HL-60/S4 treated with retinoic acid at 250 ng/mL for 4 days and 3 days (cell line): Measurements from ENCODE around the gene SLC37A3.

Source experiments
- in situ Hi-C: fragments of 300-500 bp; cut with MboI; formaldehyde crosslinking; loops from 2 replicates; pipeline ENCODE4 v1.7.0; 2022; ENCODE audit warnings: low sequenced_read_pairs

The SLC37A3 gene

DNA sequence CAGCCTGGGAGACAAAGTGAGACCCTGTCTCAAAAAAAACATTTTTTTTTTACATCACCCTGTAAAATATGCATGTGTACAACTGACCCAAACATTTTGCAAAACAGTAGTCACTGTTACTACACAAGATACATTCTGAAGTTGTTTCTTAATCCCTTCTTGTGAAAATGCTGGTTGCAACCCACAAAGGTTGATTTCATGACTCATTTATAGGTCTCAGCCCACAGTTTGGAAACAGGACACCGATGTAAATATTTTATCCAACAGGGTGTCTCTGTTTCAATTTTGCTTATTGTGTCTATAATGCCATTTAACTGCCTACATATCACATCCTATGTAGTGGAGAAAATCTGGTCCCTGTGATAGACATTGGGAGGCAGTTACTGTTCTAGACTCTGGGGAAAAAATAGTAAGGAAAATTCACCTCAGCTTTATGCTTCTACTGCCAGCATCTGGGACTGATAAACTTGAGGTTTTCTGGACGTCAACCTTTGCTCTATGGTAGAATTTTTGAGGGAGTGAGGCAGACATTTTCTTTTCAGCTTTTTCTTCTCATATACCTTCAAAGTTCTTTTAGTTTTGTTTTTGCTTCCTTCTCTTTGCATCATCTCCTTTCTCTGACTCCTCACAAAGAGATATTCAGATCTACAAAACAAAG lies 4.0 kb upstream of the SLC37A3 start:
- in situ Hi-C loops: no loop called here

DNA sequence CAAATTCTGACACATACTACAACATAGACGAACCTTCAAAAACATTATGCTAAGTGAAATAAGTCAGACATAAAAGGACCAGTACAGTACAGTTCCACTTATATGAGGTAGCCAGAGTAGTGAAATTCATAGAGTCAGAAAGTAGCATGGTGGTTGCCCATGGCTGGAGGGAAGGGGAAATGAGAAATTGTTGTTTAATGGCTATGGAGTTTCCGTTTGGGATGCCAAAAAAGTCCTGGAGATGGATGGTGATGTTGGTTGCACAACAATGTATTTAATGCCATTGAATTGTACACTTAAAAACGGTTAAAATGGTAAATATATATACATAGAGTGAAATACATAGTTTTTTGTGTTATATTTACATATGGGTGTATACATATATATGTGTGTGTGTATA lies 2.1 kb upstream of the SLC37A3 start:
- in situ Hi-C loops: no loop called here

DNA sequence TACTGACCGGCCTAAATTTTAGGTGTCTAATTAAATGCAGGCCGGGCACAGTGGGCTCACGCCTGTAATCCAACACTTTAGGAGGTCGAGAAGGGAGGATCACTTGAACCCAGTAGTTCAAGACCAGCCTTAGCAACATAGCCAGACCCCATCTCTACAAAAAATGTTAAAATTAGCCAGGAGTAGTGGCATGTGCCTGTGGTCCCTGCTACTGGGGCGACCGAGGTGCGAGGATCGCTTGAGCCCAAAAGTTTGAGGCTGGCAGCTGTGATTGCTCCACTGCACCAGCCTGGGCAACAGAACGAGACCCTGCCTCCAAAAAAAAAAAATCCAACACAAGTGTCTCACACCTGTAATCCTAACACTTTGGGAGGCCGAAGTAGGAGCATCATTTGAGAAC lies 491 bp upstream of the SLC37A3 start:
- in situ Hi-C loops: no loop called here

DNA sequence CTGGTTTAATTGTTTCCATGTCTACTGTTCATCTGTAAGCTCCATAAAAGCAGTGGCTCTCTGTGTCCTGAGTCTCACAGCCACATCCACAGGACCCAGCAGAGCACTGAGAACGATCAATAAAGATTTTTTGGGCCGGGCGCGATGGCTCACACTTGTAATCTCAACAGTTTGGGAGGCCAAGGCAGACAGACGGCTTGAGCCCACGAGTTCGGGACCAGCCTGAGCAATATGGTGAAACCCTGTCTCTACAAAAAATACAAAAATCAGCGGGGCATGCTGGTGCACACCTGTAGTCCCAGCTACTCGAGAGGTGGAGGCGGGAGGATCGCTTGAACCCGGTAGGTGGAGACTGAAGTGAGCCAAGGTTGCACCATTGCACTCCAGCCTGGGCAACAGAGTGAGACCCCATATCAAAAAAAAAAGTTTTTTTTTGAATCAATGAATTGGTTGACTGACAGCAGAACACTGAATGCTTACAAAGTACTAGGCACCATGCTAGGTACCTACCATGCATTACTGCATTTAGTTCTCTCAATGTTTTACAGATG lies 4.5 kb downstream of the SLC37A3 start:
- in situ Hi-C loops: no loop called here

DNA sequence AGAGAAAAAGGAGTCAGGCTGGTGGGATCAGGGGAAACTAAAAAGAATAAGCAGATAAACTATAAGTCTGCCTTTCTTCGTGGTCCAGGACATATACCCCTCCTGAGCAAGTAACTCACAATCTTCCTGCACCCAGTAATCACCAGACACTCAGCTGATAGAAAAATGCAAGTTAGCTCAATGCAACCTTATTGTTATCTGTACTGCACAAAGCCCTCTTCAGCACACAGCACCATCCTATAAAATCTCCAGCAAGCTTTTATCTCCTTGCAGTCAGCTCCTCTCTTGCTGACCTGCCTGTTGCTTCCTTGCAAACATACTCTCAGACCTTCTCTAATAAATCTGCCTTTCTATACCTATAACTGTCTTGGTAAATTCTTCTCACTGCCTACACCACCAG lies 6.7 kb downstream of the SLC37A3 start:
- in situ Hi-C loops: no loop called here

DNA sequence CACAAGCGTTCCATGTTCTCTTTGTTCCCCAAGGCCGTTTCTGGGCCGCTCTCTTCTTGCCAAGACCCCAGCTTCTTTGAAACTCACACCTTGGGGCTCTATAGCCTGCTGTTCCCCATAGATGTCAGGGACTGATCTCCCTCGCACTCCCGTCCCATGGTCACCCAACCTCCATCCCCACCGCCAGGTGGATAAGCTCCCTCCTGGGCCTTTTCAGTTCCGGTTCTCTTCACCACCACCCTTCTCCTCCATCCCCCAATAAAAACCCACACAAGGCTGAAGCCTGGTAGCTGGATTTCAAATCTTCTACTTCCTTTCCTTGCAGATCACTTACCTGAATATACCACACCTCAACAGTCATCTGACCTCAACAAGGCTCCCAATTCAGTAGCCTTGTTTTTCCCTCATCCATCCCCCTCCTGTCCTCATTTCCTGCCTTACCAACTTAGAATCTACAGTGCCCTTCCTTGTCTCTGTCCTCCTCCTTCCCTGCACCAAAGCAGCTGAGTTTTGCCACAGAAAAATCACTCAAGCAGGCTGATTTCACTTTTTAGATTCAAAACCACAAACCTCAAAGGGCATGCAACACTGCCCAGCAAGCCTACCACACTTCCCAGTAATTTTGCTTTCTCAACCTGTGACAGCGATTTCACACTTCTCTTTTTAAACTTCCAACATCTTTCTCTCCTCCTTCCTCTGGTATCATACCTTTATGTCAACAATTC lies 7.7 kb downstream of the SLC37A3 start:
- in situ Hi-C loops: no loop called here

DNA sequence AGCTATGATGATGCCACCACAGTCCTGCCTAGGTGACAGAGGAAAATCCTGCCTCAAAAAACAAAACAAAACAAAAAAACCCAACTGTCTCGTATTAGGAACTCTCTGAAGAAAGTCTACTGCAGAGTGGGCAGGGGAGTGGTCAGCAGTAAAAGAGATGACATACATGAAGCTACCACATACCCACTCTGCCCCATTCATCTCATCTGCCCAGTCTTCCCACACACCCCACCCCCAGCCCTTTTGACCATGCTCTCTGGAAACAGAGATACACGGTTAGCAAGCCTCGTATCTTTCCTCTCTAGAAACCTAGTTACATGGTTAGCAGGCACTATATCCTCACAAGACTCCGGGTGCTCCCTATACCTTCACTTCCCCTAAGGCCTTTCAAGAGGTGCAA lies 8.3 kb downstream of the SLC37A3 start:
- in situ Hi-C loops: no loop called here

DNA sequence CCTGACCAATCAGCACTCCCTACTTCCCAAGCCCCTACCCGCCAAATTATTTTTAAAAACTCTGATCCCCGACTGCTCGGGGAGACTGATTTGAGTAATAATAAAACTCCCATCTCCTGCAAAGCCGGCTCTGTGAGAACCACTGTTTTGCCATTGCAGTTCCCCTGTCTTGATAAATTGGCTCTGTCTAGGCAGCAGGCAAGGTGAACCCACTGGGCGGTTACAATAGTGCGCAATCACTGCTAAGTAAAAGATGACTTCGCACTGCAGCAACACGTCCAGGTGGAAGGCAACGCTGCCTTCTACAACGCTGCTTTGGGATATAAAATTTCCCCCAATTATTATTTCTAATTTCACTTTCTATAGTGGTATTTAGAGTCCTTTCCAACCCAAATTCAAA lies 8.9 kb downstream of the SLC37A3 start:
- in situ Hi-C loops: no loop called here

DNA sequence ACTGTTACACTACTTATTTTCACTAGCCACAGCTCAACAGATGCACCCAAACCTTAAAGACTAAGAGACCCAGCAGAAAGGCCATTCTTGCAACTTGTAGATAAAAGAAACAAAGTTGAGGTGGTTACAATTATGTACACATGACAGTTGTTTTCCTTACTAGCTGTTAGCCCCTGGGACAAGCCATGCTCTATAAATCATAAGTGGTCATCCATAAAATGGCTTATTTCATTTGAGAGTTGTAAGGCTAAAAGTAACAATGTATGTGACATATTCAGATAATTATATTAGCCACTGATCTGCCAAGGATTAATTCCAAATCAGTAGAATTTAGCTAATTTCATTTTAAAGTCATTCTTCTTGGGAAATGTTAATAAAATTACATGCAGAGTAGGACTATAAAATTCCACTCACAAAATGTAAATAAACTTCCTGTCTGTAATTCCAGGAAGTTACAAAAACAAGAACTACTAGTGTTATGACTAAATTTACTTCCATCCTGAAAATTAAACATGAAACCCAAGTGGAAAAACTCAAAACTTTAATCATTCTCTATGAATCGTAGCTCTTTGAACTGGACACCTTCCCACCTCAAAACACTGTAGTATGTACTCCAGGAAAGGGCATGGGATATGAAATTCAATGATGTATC lies 13.3 kb downstream of the SLC37A3 start:
- in situ Hi-C loops: no loop called here

DNA sequence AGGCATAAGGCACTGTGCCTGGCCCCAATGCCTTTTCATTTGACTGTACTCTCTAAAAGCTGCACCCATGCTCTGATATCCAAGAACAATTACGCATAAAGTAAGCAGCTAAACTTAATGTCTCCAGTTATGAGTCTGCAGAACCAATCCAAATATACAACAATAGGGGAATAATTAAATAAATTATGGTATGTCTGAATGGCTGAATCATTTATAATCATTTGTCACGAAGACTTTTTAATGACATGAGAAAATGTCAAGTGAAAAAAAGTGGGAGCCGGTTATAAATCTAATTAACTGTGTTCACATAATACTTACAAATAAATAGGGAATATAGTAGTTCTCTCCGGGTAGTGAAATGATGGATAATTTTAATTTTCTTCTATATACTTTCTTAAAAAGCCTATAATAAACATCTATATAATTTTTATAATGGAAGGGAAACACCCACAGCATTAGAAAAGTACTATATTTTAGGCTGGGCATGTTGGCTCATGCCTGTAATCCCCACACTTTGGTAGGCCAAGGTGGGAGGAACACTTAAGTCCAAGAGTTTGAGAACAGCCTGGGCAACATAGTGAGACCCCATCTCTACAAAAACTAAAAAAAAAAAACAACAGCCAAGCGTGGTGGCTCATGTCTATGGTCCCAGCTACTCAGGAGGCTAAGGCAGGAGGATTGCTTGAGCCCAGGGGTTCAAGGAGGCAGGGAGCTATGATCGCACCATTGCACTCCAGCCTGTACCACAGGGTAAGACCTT lies 14.2 kb downstream of the SLC37A3 start:
- in situ Hi-C loops: no loop called here

DNA sequence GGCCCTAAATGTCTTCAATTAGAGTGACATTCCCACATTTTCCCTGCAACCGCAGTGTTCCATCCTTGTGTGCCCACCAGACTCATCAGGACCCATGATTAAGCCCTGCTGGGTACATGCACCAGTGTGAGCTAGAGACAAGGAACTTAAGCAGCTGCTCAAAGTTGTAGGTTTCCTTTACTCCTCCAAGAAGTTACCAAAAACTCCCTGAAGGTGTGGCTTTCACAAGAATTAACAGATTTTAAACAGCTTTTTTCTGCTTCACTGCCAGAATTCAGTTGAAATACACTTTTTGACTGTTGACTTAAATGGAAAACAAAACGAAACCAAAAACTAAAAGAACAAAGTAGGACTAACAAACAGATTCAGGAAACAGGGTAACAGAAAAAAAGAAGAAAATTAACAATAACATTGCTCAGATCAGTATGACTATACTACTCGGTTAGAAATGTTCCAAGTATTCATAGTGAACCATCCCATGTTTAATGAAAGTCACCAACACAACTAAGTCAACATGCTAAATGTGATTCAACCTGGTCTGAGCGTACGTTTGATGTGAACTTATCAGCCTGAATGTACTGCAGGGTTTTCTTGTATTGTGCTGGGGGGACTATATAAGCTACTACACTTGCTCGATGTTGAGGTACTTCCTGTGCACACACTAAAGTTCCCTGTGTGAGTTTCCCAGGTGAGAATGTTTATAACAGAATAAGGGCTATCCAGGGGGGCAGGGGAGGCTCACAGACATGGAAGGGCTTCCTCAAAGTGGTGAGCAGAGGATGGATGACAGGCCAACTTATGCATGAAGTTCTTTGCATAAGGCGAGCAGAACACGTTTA lies 22.2 kb downstream of the SLC37A3 start:
- in situ Hi-C loops: no loop called here

DNA sequence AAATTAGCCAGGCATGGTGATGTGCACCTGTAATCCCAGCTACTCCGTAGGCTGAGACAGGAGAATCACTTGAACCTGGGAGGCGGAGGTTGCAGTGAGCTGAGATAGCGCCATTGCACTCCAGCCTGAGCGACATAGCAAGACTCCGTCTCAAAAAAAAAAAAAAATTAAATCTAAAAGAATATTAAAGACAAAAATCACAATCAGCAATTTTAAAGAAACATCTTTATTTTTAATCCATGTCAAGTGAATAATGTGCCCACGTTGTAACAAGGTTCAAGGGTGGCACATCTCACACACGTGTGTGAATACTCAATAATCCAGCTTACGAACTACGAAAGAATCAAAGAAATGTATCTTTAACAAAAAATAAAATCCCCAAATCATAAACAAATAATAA lies 23.0 kb downstream of the SLC37A3 start:
- in situ Hi-C loops: no loop called here

DNA sequence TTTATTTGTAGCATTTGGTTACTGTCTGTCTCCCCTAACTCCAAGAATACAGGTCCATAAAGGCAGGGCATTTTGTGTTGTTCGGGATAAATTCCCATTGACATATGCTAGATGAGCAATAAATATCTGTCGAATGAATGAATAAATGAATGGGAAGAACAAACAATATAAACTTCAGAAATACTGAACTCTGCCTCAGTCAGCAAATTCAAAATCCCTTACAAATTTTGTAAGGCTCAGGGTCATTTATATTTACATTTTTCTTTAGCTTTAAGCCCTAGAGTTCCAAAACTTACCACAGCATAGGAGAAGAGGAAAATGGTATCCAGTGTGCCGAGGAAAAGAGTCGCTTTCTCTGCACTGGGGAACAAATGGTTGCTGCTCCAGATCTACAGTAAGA lies 29.0 kb downstream of the SLC37A3 start:
- in situ Hi-C loops: no loop called here

DNA sequence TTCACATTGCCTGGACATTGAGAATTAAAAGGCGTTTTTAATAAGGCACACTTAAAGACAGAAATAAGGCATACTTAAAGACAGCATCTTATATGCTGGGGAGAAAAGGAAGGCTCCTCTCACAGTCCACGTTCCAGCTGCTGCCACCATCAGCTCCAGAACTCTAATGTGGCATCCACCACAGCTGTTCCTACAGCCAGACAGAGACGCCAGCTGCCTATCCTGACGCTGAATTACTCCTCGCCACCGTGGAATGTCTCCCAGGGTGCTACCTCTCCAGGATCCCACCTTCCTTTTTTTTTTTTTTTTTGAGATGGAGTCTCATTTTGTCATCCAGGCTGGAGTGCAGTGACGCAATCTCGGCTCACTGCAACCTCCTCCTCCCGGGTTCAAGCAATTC lies 30.8 kb downstream of the SLC37A3 start:
- in situ Hi-C loops: no loop called here

DNA sequence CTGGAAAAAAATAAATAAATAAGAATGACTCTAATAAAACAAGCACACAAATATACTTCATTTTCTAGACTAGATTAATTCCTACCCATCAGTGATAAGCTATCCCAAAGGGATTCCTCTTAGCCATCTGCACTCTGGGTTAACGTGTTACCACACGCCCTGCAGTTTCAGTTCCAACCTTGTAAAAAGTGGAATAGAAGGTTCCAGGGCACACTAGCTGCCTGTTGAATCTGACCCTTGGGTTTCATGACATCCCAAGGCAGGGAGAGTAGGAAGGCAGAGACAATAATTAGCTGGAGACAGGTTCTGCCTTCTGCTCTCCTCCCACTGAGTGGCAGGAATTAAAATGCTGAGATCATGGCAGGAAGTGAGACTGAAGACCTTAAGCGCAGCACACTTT lies 33.5 kb downstream of the SLC37A3 start:
- in situ Hi-C loops: no loop called here

DNA sequence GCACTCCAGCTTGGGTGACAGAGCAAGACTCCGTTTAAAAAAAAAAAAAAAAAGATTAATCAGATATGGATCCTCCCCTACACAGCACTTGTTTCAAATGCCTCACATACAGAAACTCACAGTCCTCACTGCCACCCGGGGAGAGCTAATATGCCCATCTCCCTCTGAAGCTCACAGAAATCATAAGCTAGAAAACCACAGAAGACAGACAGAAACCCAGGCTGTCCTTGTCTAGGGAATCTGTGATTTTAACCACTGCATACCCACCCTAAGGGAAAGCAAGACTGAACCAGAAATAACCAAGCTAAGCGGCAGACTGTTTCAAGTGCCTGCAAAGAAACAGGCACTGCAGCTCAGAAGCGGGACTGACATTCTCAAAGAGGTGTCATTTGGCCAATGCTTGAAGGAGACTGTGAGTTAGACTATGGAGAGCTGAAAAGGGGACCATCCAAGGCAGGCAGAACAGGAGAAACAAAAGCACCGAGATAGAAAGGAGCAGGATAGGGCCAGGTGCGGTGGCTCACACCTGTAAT lies 37.6 kb downstream of the SLC37A3 start:
- in situ Hi-C loops: no loop called here

DNA sequence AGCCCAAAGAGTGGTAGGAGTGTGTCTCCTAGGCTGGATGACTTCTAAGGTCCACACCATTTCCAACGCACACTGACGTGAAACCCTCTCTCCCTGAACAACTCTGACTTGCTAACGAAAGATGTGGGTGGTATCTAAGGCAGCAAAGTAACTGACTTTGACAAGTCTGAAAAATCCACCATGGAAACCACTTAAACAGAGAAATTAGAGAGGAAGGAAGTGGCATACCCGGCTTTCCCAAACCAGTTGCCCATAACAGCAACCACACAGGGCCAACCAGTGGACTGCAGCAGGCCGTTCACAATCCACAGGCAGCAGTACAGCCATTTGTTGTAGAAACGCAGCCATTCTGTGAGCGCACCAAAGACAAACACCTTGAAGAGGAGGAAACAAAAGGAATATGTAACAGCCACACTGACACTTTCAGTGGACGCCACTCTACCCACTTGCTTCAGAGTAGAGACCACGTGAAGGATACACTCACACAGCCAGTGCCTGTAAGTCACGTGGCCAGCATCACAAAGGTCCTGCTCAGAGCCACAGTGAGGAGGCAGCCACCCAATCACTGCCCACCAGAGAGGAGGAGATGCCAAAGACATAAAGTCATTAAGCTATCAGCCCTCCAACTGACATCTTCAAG lies 39.8 kb downstream of the SLC37A3 start:
- in situ Hi-C loops: no loop called here

DNA sequence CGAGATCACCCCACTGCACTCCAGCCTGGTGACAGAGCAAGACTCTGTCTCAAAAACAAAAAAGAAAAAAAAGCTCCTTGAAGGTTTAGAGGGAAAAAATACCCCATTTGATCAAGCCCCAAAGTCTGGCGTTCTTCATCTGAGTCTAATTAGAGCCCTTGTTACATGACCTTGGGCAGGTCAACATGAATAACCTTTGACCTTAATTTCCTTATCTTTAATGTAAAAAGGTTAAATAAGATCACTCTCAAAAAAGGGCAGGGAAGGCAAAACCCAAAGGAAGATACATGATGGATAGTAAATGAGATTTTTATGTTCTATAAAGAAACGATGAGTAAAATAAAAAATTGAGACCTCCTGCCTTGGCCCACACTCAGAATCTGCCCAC lies 40.3 kb downstream of the SLC37A3 start:
- in situ Hi-C loops: no loop called here

DNA sequence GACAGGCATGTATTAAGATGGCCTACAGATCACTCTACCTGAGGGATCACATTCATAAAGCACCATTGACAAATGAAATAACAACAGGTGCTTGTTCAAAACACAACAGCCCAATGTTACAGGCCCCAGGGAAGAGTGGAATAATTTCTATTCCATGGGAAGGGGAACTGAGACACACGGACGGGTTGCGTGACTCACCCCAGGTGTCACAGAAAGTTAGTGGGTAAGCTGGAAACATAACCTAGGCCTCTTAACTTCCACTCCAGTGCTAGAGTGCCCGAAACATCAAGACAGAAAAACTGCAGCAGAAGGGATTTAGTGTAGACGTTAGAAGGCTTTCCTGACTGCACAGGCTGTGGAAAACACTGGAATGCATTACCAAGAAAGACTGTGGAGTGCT lies 48.3 kb downstream of the SLC37A3 start:
- in situ Hi-C loops: no loop called here
